HepG2 (cell line): ENCODE results near the gene SYNE3. TPM values are rescaled to one million over a fixed set of nuclear protein-coding genes. Genes with fewer than 3 reads are reported as not detected.
A peak's percentile ranks its signal among the peaks of the same experiment; 100 is the strongest.

Experiments used
- FOXC1 ChIP-seq: sonication (generic); formaldehyde crosslinking; IDR thresholded peaks from 2 replicates; pipeline ENCODE4 v1.8.0; 2022; ENCODE audit warnings: mild to moderate bottlenecking, missing genetic modification reagents, borderline replicate concordance
- GFI1 ChIP-seq: sonication (generic); formaldehyde crosslinking; IDR thresholded peaks from 2 replicates; pipeline ENCODE4 v1.5.0; 2020; ENCODE audit warnings: missing genetic modification reagents, mild to moderate bottlenecking, borderline replicate concordance
- ISL2 ChIP-seq: sonication (generic); formaldehyde crosslinking; IDR thresholded peaks from 2 replicates; pipeline ENCODE4 v1.5.0; 2020; ENCODE audit warnings: missing genetic modification reagents
- MNT ChIP-seq: fragments of 450-650 bp; IDR thresholded peaks from 2 replicates; pipeline ENCODE4 v1.6.1; 2016
- NR2C2 ChIP-seq: sonication (generic); formaldehyde crosslinking; IDR thresholded peaks from 2 replicates; pipeline ENCODE4 v1.4.0; 2020; ENCODE audit warnings: missing genetic modification reagents, mild to moderate bottlenecking, moderate library complexity, borderline replicate concordance
- PATZ1 ChIP-seq: sonication (generic); formaldehyde crosslinking; IDR thresholded peaks from 2 replicates; pipeline ENCODE4 v1.4.0; 2020; ENCODE audit warnings: missing genetic modification reagents
- SNAPC4 ChIP-seq: sonication (generic); formaldehyde crosslinking; IDR thresholded peaks from 2 replicates; pipeline ENCODE4 v1.4.0; 2020; ENCODE audit warnings: mild to moderate bottlenecking, missing genetic modification reagents
- SP5 ChIP-seq: IDR thresholded peaks from 2 replicates; pipeline ENCODE4 v1.6.1; 2016; ENCODE audit warnings: low read depth, borderline replicate concordance
- TBX2 ChIP-seq: sonication (generic); formaldehyde crosslinking; IDR thresholded peaks from 2 replicates; pipeline ENCODE4 v1.5.0; 2020; ENCODE audit warnings: missing genetic modification reagents, mild to moderate bottlenecking, borderline replicate concordance
- YEATS4 ChIP-seq: sonication (generic); formaldehyde crosslinking; IDR thresholded peaks from 2 replicates; pipeline ENCODE4 v1.4.0; 2020; ENCODE audit warnings: missing genetic modification reagents, borderline replicate concordance
- ZBTB20 ChIP-seq: sonication (generic); formaldehyde crosslinking; IDR thresholded peaks from 2 replicates; pipeline ENCODE4 v1.8.1; 2023; ENCODE audit warnings: missing genetic modification reagents, low read depth, mild to moderate bottlenecking, borderline replicate concordance
- ZBTB7B ChIP-seq: sonication (generic); formaldehyde crosslinking; IDR thresholded peaks from 2 replicates; pipeline ENCODE4 v1.4.0; 2020; ENCODE audit warnings: missing genetic modification reagents
- ZFP1 ChIP-seq: IDR thresholded peaks from 2 replicates; pipeline ENCODE4 v1.6.1; 2016
- ZNF343 ChIP-seq: sonication (generic); formaldehyde crosslinking; IDR thresholded peaks from 2 replicates; pipeline ENCODE4 v1.4.0; 2020; ENCODE audit warnings: mild to moderate bottlenecking, missing genetic modification reagents
- ZNF501 ChIP-seq: sonication (generic); formaldehyde crosslinking; IDR thresholded peaks from 2 replicates; pipeline ENCODE4 v1.5.1; 2020; ENCODE audit warnings: mild to moderate bottlenecking, moderate library complexity, missing genetic modification reagents
- polyA plus RNA-seq, 8 experiments: library from polyadenylated mRNA; depleted of rRNA in 3 of 8; stranded (reverse) in 7 of 8; unstranded in 1 of 8; fragments of >200 nt; fragmentation: Illumina TruSeq in 4 of 8; extraction: Trizol in 4 of 8; gene quantifications; 2 replicates each; pipeline versions ENCODE4 v1.2.1 to v1.2.3, GENCODE V29; 2011 to 2016; ENCODE audit warnings: low read depth in 4 of 8, missing spikeins in 1 of 8, mixed read lengths in 1 of 8; ENCODE audit not compliant: insufficient read depth in 1 of 8
- total RNA-seq, 5 experiments: library from RNA; depleted of rRNA; stranded (reverse); fragments of >200 nt; fragmentation: Illumina TruSeq; extraction: Trizol; gene quantifications; 2 replicates each; pipeline ENCODE4 v1.2.3, GENCODE V29; 2016; ENCODE audit warnings: low read depth in 1 of 5
- TF ChIP-seq, protein P1 (sequence below): sonication (generic); formaldehyde crosslinking; IDR thresholded peaks from 2 replicates; pipeline ENCODE4 v1.4.0; 2020; ENCODE audit warnings: missing genetic modification reagents
- TF ChIP-seq, protein P2 (sequence below): IDR thresholded peaks from 2 replicates; pipeline ENCODE4 v1.6.1; 2018; ENCODE audit warnings: missing genetic modification reagents

Gene SYNE3
- total and polyA plus RNA-seq, 2 of the 13 experiments (the other 11 are each of a cell fraction or from before 2014, with no cell fraction given): 7.8 to 8.0 TPM

DNA sequence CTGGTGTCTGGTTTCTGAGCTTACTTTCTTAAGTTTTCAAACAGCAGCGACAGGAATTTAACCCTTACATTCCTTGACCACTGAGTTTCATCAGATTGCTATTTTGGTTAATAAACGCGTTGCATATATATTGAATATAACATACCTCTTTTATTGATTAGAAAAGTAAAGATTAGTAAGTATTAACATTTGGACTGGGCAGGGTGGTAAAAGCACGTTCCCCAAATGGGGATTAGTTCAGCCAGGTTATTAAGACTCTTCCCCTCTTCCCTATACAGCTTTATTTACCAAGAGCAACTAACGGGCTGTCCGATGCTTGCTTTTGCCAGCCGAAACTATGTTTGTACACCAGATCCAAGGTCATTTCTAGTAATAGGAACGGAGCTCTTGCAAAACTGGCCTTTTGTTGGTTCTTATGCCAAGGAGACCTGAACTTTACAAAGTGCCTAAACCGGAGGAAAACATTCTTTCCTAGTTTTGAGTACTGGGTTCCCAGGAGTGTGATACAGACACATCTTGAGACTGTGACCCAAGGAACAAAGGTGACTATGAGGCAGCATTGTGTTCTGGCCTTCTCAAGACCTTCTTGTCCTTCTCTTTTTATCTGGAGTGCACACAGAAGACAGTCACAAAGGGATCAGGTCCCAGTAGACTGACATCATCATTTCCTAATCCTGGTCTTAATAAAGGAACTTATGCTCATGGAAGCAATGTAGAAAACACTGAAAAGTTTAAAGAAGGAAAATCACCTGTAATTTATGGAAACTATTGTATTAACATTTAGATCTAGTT lies 21.0 kb upstream of the SYNE3 start (continued):
- TF ChIP-seq SNAPC4 (CRISPR knock-in tag) (0 out of 2 replicates have a peak, but pooled peaks have one; percentile 40), SP5 (0 out of 2 replicates have a peak, but pooled peaks have one; percentile 39), NR2C2 (CRISPR knock-in tag) (peak; percentile 67; the same call in 1 of the 2 replicates), ZNF343 (CRISPR knock-in tag) (no peak), YEATS4 (CRISPR knock-in tag) (peak; percentile 56; the same call in 1 of the 2 replicates), ZBTB7B (peak; percentile 24; the same call in 1 of the 2 replicates), ISL2 (CRISPR knock-in tag) (peak; percentile 90), FOXC1 (CRISPR knock-in tag) (no peak), MNT (no peak), TBX2 (CRISPR knock-in tag) (peak; percentile 86), ZNF501 (CRISPR knock-in tag) (no peak), ZFP1 (peak; percentile 79), GFI1 (CRISPR knock-in tag) (0 out of 2 replicates have a peak, but pooled peaks have one; percentile 54), ZBTB20 (CRISPR knock-in tag) (peak; percentile 72; the same call in 1 of the 2 replicates), PATZ1 (CRISPR knock-in tag) (peak; percentile 70)
- TF ChIP-seq, protein P1, sequence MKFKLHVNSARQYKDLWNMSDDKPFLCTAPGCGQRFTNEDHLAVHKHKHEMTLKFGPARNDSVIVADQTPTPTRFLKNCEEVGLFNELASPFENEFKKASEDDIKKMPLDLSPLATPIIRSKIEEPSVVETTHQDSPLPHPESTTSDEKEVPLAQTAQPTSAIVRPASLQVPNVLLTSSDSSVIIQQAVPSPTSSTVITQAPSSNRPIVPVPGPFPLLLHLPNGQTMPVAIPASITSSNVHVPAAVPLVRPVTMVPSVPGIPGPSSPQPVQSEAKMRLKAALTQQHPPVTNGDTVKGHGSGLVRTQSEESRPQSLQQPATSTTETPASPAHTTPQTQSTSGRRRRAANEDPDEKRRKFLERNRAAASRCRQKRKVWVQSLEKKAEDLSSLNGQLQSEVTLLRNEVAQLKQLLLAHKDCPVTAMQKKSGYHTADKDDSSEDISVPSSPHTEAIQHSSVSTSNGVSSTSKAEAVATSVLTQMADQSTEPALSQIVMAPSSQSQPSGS (CRISPR knock-in tag): peak; percentile 71
- TF ChIP-seq, protein P2, sequence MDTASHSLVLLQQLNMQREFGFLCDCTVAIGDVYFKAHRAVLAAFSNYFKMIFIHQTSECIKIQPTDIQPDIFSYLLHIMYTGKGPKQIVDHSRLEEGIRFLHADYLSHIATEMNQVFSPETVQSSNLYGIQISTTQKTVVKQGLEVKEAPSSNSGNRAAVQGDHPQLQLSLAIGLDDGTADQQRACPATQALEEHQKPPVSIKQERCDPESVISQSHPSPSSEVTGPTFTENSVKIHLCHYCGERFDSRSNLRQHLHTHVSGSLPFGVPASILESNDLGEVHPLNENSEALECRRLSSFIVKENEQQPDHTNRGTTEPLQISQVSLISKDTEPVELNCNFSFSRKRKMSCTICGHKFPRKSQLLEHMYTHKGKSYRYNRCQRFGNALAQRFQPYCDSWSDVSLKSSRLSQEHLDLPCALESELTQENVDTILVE (CRISPR knock-in tag): 0 out of 2 replicates have a peak, but pooled peaks have one; percentile 65
